ENCODE data around the gene CEACAM18.

Gene CEACAM18

GRCh38 chr19:51471527-51471926 is 6.8 kb upstream of the CEACAM18 start:
- TF ChIP-seq MAX (IDR thresholded peaks at IDR 0.05; ENCODE audit: low read depth, low read length): no peak
- no peak for TF ChIP-seq MYC (IDR thresholded peaks at IDR 0.05; ENCODE audit: low read depth, low read length)
- TF ChIP-seq POLR2A (IDR thresholded peaks at IDR 0.05; ENCODE audit: extremely low read depth, insufficient read length): no peak
- no peak for TF ChIP-seq CTCF (IDR thresholded peaks at IDR 0.05; ENCODE audit: low read depth, low read length)
- DNase-seq (ENCODE audit: low read depth): no peak
- no peak overlapping the region for H3K4me3 ChIP-seq (ENCODE audit: low read depth, low read length)

- TF ChIP-seq CTCF (IDR thresholded peaks at IDR 0.05; ENCODE audit: low read depth, low read length) (no peak), MYC (IDR thresholded peaks at IDR 0.05; ENCODE audit: low read depth, low read length) (no peak), MAX (IDR thresholded peaks at IDR 0.05; ENCODE audit: low read depth, low read length) (no peak), POLR2A (IDR thresholded peaks at IDR 0.05; ENCODE audit: extremely low read depth, insufficient read length) (no peak)
- H3K4me3 ChIP-seq (ENCODE audit: low read depth, low read length): no peak overlapping the region
- DNase-seq (ENCODE audit: low read depth): no peak
Measured at GRCh38 chr19:51472607-51473006, 5.7 kb upstream of the CEACAM18 start.

- TF ChIP-seq CTCF (IDR thresholded peaks at IDR 0.05; ENCODE audit: low read depth, low read length): peak; percentile 68
- TF ChIP-seq MYC (IDR thresholded peaks at IDR 0.05; ENCODE audit: low read depth, low read length): 0 out of 2 replicates have a peak, but pooled peaks have one; percentile 17
- no peak for TF ChIP-seq POLR2A (IDR thresholded peaks at IDR 0.05; ENCODE audit: extremely low read depth, insufficient read length)
- no peak for TF ChIP-seq MAX (IDR thresholded peaks at IDR 0.05; ENCODE audit: low read depth, low read length)
- peak; percentile 83 for DNase-seq (ENCODE audit: low read depth)
- no peak overlapping the region for H3K4me3 ChIP-seq (ENCODE audit: low read depth, low read length)
Measured at GRCh38 chr19:51473009-51473707, 5.2 kb upstream of the CEACAM18 start.

GRCh38 chr19:51476164-51476563 is 2.2 kb upstream of the CEACAM18 start:
- H3K4me3 ChIP-seq (ENCODE audit: low read depth, low read length): no peak overlapping the region
- no peak for DNase-seq (ENCODE audit: low read depth)
- TF ChIP-seq MAX (IDR thresholded peaks at IDR 0.05; ENCODE audit: low read depth, low read length) (no peak), MYC (IDR thresholded peaks at IDR 0.05; ENCODE audit: low read depth, low read length) (no peak), POLR2A (IDR thresholded peaks at IDR 0.05; ENCODE audit: extremely low read depth, insufficient read length) (no peak), CTCF (IDR thresholded peaks at IDR 0.05; ENCODE audit: low read depth, low read length) (no peak)

- no peak for DNase-seq (ENCODE audit: low read depth)
- no peak for TF ChIP-seq POLR2A (IDR thresholded peaks at IDR 0.05; ENCODE audit: extremely low read depth, insufficient read length)
- no peak overlapping the region for H3K4me3 ChIP-seq (ENCODE audit: low read depth, low read length)
Measured at GRCh38 chr19:51477344-51477743, 995 bp upstream of the CEACAM18 start.

GRCh38 chr19:51479531-51480331 is 1.4 kb downstream of the CEACAM18 start:
- TF ChIP-seq MAX (IDR thresholded peaks at IDR 0.05; ENCODE audit: low read depth, low read length) (no peak), POLR2A (IDR thresholded peaks at IDR 0.05; ENCODE audit: extremely low read depth, insufficient read length) (no peak), CTCF (IDR thresholded peaks at IDR 0.05; ENCODE audit: low read depth, low read length) (no peak), MYC (IDR thresholded peaks at IDR 0.05; ENCODE audit: low read depth, low read length) (no peak)
- no peak for DNase-seq (ENCODE audit: low read depth)
- H3K4me3 ChIP-seq (ENCODE audit: low read depth, low read length): no peak overlapping the region
